HG03095 (cell line): ENCODE results near the gene FXR2.

Experiments
- ATAC-seq: cut with Tn5 transposase; IDR thresholded peaks from one replicate; pipeline ENCODE4 v1.9.1; 2021; ENCODE audit warnings: moderate library complexity; ENCODE audit not compliant: unreplicated experiment

FXR2 gene

DNA sequence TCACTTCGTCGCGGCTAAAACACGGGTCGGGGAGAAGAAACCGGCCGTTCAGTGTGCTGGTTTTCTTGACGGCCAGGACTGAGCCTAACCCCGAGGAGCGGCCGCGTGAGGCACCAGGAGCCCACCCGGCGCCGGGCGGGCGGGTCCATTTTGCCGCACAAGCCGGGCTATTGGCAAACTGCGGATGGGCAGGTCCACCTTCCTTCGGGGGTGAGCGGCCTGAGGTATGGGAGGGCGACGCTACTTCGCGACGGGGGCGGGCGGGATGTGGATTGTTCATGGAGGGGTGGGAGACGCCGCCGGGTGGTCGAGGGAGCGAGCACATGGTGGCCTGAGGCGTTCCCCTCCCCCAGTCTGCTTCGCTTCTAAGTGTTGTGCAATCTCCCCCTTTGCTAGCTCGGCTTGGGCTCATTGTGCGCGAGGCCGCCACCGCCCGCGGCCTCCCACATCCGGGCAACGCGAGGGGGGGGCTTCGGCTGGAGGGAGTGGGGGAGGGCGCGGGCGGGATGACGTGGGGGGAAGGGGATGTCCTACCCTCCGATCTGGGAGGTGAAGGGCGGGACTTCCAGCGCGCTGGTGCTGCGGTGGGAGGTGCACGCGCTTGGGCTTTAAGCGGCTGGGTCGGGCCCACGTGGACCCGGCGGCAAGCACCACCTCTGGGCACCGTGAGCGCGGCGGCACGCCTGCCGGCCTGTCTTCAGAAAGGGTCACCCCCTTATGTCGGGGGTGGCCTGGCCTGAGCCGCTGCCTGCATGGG lies 41.2 kb downstream of the FXR2 start:
- no peak for ATAC-seq

- ATAC-seq: no peak
Measured at GRCh38 chr17:7572588-7573323, 41.9 kb downstream of the FXR2 start.

- ATAC-seq: peak; percentile 89
Measured at GRCh38 chr17:7572338-7572587, 42.4 kb downstream of the FXR2 start.

DNA sequence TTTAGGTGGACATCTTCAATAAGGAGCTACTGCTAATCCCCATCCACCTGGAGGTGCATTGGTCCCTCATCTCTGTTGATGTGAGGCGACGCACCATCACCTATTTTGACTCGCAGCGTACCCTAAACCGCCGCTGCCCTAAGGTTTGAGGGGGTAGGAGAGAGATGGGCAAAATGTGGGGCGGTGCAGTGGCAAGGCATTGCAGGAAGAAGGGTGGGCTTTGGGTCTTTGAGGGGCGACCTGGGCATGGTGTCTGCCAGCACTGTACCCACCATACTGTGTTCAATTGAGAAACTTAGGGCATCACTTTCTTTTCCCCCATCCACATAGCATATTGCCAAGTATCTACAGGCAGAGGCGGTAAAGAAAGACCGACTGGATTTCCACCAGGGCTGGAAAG lies 44.3 kb downstream of the FXR2 start:
- ATAC-seq: no peak

DNA sequence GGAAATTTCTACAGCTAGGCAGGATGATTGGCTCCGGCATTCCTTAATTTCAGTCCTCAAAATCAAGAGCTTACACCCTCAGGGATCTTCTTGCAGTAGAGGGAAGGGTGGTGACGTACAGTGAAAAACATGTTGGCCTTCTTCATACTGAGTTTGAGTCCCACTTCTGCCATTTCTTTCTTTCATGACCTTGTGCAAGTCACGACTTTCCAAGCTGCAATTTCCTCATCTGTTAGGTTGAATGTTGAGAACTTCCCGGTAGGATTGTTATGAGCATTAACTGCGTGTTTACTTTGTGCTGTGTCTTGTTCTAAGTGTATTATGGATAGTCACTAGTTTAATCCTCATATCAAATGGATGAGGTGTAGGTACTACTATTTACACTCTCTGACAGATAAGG lies 45.1 kb downstream of the FXR2 start:
- no peak for ATAC-seq

GRCh38 chr17:7563115-7563869 lies 51.4 kb downstream of the FXR2 start:
- no peak for ATAC-seq

DNA sequence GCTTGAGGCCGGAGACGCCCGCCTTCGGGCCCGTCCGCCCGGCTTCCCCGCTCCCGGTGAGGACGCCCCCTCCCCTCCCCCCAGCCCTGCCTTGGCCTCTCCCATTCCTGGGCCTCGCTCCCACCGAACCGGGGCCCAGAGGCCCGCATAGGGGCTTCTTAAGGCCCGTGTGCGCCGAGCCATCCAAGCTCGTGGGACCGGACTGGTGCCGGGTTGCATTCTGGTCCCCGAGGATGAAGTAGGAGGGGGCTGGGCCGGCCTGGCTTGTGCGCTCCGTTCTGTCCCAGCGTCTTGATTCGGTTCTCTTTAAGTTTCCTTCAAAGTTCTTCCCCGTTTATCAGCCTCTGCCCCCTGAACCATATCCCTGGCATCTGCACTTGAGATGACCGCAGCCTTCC lies 52.5 kb downstream of the FXR2 start:
- ATAC-seq: no peak

GRCh38 chr17:7561589-7562207 lies 53.0 kb downstream of the FXR2 start, which contains the start of gene SENP3:
SENP3 (plus strand) TSS chr17:7561919; CDS start chr17:7563077, 1,158 bp downstream.
- ATAC-seq: peak; percentile 35

DNA sequence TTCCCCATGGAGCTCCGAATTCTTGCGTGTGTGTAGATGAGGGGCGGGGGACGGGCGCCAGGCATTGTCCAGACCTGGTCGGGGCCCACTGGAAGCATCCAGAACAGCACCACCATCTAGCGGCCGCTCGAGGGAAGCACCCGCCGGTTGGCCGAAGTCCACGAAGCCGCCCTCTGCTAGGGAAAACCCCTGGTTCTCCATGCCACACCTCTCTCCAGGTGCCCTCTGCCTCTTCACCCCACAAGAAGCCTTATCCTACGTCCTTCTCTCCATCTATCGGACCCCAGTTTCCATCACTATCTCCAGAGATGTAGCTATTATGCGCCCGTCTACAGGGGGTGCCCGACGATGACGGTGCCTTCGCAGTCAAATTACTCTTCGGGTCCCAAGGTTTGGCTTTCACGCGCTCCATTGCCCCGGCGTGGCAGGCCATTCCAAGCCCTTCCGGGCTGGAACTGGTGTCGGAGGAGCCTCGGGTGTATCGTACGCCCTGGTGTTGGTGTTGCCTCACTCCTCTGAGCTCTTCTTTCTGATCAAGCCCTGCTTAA lies 53.6 kb downstream of the FXR2 start:
- peak; percentile 49 for ATAC-seq

DNA sequence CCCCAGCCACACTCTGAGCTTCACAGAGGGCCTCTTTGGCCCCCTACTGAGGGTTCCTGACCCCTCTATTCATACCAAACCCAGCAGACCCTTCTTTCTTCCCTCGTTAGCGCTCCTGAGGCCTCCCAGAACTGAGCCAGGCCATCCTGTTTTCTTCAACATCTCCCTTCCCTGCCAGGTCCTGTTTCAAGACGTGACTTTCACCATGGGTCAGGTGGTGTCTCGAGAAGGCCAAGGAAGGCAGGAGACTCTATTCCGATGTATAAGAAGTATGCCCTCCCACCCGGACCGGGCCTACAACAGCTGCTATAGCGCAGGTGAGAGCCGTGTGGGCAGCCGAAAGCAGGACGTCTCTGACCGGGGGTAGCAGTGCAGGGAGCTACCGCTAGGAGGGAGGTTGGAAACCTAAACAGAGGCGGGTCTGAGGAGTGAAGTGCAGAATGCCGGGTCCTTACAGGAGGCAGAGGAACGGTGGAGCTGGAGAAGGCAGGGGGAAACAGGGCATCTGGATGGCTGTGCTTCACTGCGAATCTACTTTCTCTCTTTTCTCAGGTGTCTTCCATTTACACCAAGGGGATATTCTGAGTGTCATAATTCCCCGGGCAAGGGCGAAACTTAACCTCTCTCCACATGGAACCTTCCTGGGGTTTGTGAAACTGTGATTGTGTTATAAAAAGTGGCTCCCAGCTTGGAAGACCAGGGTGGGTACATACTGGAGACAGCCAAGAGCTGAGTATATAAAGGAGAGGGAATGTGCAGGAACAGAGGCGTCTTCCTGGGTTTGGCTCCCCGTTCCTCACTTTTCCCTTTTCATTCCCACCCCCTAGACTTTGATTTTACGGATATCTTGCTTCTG lies 54.3 kb downstream of the FXR2 start:
- no peak for ATAC-seq

DNA sequence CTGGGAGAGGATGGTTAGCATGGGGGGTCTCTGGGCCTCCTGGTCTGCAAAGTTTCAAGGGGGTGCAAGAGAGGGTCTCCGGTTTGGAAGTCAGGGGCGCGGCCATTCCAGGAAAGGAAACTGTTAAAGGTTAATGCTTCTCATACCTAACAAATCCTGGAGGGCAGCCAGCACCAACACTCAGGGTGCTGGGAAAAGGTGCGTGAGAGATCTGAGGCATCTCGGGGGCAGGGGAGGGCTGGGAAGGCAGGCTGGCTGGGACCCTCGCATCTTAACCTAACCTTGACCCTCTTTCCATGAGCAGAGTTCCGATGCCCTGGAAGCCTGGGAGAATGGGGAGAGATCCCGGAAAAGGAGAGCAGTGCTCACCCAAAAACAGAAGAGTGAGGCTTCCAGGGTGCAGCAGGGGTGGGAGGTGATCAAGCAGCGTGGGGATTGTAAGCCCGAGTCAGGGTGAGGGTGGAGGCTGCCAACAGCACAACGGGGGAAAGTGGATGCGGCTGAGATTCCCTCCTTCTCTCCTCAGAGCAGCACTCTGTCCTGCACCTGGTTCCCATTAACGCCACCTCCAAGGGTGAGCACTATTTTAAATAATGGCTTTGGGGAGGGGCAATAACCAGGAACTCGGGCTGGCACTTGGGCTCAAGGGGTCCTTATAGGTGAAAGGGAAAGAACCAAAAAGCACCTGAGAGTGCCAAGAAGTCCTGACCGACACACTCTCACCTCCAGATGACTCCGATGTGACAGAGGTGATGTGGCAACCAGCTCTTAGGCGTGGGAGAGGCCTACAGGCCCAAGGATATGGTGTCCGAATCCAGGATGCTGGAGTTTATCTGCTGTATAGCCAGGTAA lies 55.2 kb downstream of the FXR2 start:
- no peak for ATAC-seq

DNA sequence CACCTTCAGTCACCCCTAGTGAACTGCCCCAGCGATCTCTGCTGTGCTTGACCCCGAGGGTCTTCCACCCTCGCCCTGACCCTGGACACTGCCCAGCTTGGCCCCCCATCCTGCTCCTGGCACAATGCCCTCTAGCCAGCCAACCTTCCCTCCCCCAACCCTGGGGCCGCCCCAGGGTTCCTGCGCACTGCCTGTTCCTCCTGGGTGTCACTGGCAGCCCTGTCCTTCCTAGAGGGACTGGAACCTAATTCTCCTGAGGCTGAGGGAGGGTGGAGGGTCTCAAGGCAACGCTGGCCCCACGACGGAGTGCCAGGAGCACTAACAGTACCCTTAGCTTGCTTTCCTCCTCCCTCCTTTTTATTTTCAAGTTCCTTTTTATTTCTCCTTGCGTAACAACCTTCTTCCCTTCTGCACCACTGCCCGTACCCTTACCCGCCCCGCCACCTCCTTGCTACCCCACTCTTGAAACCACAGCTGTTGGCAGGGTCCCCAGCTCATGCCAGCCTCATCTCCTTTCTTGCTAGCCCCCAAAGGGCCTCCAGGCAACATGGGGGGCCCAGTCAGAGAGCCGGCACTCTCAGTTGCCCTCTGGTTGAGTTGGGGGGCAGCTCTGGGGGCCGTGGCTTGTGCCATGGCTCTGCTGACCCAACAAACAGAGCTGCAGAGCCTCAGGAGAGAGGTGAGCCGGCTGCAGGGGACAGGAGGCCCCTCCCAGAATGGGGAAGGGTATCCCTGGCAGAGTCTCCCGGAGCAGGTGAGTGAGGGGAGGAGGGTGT lies 56.0 kb downstream of the FXR2 start, which contains the start of gene TNFSF13:
TSS of gene TNFSF13 (plus strand) at position 207 of the 776 bp plus-strand sequence. CDS start at position 497, 290 bp downstream.
- ATAC-seq: no peak

DNA sequence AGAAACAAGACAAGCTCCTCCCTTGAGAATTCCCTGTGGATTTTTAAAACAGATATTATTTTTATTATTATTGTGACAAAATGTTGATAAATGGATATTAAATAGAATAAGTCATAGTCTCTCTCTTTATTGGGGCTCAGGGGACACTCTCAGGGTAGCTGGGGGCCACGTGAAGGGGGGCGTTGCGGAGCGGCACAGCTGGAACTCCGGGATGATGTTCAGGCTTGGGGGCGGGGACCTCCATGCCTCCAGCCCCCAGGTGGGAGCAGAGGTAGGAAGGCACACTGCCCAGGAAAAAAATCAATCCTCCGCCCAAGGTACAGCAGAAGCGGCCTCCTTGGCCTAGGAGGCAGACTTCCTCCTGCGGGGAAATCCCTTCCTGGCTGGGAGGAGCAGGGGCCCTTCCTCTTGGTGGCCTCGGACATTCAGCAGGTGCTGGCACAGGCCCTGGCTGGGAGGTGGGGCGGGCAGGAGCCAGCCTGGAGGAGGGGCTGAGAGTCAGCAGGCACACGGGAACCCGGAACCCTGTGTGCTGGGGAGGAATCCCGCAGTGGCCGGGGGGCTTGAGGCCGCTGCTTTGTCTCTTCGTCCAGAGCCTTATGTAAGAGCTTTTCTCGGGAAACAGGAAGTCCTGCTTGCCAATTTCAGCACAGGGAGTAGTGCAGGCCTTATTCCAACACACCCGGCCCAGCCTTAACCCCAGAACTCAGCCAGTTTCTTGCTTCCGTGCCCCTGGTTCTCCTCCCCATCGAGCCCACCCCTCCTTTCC lies 56.7 kb downstream of the FXR2 start:
- no peak for ATAC-seq

DNA sequence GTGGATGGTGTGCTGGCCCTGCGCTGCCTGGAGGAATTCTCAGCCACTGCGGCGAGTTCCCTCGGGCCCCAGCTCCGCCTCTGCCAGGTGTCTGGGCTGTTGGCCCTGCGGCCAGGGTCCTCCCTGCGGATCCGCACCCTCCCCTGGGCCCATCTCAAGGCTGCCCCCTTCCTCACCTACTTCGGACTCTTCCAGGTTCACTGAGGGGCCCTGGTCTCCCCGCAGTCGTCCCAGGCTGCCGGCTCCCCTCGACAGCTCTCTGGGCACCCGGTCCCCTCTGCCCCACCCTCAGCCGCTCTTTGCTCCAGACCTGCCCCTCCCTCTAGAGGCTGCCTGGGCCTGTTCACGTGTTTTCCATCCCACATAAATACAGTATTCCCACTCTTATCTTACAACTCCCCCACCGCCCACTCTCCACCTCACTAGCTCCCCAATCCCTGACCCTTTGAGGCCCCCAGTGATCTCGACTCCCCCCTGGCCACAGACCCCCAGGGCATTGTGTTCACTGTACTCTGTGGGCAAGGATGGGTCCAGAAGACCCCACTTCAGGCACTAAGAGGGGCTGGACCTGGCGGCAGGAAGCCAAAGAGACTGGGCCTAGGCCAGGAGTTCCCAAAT lies 57.4 kb downstream of the FXR2 start:
- no peak for ATAC-seq

- no peak for ATAC-seq
Measured at GRCh38 chr17:7556627-7557026, 58.1 kb downstream of the FXR2 start.

GRCh38 chr17:7555320-7555948 lies 59.3 kb downstream of the FXR2 start:
- no peak for ATAC-seq

GRCh38 chr17:7553356-7553755 lies 61.3 kb downstream of the FXR2 start:
- ATAC-seq: no peak
